ENCODE results near the gene HPD.

DNA sequence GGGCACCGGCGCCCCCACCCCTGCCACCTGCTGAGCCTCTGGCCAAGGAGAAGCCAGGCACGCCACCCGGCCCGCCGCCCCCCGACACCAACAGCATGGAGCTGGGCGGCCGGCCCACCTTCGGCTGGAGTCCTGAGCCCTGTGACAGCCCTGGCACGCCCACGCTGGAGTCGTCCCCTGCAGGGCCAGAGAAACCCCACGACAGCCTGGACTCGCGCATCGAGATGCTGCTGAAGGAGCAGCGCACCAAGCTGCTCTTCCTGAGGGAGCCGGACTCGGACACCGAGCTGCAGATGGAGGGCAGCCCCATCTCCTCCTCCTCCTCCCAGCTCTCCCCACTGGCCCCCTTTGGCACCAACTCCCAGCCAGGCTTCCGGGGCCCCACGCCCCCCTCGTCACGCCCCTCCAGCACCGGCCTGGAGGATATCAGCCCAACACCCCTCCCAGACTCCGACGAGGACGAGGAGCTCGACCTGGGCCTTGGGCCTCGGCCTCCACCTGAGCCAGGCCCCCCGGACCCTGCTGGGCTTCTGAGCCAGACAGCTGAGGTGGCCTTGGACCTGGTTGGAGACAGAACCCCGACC, 48.3 kb downstream of the HPD start:
- TF ChIP-seq, protein P1, sequence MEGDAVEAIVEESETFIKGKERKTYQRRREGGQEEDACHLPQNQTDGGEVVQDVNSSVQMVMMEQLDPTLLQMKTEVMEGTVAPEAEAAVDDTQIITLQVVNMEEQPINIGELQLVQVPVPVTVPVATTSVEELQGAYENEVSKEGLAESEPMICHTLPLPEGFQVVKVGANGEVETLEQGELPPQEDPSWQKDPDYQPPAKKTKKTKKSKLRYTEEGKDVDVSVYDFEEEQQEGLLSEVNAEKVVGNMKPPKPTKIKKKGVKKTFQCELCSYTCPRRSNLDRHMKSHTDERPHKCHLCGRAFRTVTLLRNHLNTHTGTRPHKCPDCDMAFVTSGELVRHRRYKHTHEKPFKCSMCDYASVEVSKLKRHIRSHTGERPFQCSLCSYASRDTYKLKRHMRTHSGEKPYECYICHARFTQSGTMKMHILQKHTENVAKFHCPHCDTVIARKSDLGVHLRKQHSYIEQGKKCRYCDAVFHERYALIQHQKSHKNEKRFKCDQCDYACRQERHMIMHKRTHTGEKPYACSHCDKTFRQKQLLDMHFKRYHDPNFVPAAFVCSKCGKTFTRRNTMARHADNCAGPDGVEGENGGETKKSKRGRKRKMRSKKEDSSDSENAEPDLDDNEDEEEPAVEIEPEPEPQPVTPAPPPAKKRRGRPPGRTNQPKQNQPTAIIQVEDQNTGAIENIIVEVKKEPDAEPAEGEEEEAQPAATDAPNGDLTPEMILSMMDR (conservative IDR thresholded peaks at IDR 0.05; ENCODE audit: low read length), result no peak
- TF ChIP-seq EZH2phosphoT487 (IDR thresholded peaks at IDR 0.05; ENCODE audit: borderline replicate concordance, low read depth, low read length), result no peak
